HG03095 (cell line): ENCODE data around the gene ALDH5A1.
"Not testable (repeated sequence)": the region's sequence is repeated elsewhere in the genome, so short reads cannot be mapped to it uniquely, and the experiment has no call there.

ENCODE experiments used
- ATAC-seq: cut with Tn5 transposase; IDR thresholded peaks from one replicate; pipeline ENCODE4 v1.9.1; 2021; ENCODE audit warnings: moderate library complexity; ENCODE audit not compliant: unreplicated experiment

The ALDH5A1 gene

DNA sequence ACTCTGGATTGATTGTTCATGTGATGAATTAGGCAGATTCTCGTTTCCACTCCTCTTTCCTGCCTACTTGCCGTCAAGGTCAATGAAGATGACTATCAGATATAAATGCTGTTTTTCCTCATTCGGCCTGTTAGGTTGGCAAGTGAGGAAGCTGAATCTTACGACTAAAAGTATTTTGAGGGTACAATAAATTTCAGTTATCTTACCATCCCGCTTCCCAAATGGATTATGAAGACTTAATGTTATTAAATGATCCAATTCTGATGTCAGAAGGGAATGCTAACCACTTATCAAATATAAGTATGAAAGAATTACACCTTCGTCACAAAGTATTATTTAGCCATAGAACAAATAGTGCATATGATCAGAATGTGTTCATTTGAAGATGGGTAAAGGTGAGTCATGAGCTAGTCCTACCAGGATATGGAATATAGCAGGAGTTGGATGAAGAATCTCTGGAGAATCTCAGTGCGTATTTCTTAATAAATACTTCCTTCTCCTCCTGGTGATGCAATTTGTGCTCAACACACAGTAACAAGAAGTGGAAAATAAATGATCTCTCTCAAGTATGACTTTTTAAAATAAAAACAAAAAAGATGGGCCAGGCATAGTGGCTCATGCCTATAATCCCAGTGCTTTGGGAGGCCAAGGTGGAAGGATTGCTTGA, 10.0 kb upstream of the ALDH5A1 start:
- no peak for ATAC-seq

DNA sequence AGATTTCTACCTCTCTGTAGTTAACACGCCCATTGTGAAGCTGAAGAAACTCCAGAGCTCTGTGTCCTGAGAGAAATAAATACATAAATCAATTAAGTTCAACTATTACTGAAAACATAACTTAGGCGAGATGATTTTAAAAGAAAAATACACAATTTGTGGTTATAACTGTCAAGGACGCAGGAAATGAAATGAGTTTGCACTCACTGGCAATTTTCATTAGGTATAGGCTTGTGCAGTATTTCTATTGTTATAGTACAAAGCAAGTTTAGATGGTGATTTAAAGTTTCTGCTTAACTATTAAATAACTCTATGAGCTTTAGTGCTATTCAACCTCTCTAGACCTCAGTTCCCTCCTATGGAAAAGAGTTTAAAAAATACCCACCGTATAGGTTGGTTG, 8.7 kb upstream of the ALDH5A1 start:
- ATAC-seq: no peak

DNA sequence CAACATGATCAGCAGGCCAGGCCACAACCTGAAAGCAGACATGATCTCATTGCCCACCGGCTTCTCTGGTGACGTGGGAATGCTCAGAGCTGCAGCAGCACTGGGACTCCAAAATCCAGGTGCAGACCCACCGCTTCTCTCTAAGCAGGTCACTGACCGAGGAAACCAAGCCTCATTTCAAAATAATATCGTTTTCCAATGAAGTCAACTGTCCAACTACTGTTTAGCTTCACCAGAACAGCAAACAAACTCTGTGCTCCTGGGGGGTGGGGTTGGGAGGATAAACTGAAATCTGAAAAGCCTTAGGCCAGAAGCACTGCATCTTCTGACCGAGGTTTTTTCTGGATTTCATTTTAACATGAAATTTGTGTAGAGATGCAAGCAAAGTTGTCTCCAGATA, 5.3 kb upstream of the ALDH5A1 start, which contains the start of gene GPLD1:
Gene GPLD1 (minus strand): TSS at position 109 of the 400 bp plus-strand sequence. CDS start 67 bp downstream, at position 42.
- no peak for ATAC-seq

GRCh38 chr6:24489881-24490280, 4.9 kb upstream of the ALDH5A1 start:
- ATAC-seq: no peak

GRCh38 chr6:24490948-24491347, 3.8 kb upstream of the ALDH5A1 start:
- ATAC-seq: no peak

DNA sequence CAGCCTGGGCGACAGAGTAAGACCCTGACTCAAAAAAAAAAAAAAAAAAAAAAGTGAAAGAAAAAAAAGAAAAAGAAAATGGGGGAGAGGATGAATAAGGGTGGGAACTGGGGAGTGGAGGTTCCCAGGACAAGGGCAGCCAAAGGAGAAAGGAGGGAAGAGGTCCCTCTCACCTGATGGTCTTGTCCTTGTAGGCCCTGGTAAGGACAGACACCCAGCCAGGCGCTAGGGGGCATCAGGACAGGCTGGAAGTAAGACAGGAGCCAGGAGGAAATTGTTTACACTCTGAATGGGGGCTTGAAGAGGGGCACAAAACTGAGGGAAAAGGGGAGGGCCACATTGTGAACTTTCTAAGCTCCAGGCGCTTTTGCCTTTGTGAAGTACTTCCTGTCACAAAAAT, 2.3 kb upstream of the ALDH5A1 start:
- no peak for ATAC-seq

GRCh38 chr6:24493945-24494820, 586 bp upstream of the ALDH5A1 start:
- no peak for ATAC-seq

GRCh38 chr6:24497254-24497970, 2.6 kb downstream of the ALDH5A1 start:
- no peak for ATAC-seq

DNA sequence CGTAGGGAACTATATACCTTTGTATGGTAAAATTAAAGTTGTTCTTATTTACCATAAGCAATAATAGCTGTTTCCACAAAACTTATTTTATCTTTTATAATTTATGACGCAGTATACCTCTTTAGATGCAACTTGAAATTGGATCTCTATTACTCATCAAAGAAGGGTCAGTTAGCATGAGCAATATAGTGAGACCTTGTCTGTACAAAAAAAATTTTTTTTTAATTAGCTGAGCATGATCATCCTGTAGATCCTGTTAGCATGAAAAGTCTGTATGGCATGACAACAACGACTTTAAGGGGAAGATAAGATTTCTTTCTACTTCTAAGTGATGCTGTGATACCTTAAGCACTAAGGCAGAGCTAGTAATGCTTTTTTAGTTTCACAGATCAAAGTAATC, 5.9 kb downstream of the ALDH5A1 start:
- ATAC-seq: no peak

DNA sequence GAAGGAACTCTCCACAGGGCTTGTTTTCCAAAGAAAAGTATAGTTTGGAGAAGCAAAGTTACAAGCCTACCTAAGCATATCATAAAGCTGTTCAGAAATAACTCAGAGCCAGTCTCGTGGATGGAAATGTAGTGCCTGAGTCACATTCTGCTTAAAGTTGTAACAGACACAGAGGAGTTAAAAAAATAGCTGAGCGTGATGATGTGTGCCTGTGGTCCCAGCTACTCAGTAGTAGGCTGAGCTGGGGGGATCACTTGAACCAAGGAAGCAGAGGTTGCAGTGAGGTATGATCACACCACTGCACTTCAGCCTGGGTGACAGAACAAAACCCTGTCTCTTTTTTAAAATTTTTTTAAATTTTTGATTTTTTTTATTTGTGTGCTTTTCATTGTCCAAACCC, 6.6 kb downstream of the ALDH5A1 start:
- no peak for ATAC-seq

GRCh38 chr6:24501914-24502313, 7.1 kb downstream of the ALDH5A1 start:
- no peak for ATAC-seq

DNA sequence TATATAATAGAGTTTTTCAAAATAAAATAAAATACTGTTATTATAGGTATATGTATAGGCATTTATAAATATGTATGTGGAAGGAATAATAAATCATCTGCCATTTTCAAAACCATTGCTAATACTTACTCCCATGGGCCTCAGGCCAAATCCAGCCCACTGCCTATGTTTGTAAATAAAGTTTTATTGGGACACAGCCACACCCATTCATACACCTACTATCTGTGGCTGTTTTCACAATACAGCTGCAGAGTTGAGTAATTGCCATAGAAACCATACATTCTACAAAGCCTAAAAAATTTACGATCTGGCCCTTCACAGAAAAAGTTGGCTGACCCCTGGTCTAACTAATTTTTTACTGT, 9.5 kb downstream of the ALDH5A1 start:
- no peak for ATAC-seq

DNA sequence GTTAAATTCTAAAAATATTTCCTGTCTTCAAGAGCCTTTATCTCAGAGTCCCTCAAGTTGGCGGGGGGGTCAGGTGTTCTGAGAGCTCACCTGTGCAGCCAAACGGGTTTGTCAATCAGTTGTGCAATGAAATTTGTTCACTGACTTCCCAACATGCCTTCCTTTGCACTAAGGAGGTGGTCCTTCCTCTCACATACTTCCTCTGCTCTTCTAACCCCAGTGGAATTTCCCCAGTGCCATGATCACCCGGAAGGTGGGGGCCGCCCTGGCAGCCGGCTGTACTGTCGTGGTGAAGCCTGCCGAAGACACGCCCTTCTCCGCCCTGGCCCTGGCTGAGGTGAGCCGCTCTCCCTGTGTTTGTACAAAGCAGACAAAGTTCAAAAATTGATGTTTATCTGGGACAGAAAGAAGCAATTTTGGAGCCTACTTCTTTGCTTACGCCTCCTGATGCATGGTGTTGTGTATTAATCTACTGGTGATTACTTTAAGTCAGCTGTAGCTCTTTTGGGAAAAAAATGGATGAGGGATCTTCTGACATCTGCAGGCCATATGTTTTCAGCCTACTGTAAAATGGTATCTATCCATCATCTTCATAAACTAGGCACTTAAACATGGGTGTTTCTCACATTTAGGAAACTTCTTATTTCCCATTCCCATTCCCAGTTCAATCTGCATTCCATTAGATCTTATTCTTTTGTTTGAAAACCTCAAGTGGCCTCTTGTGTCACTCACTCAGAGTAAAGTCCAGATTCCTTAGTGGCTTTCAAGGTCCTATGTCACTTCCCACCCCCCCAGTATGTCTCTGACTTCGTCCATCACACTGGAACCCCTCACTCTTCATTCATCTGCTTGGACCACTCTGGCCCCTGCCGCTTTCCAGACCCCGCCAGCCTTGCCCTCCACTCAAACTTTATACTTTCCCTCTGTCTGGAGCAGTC, 10.1 kb downstream of the ALDH5A1 start:
- ATAC-seq: no peak

GRCh38 chr6:24506814-24507520, 12.2 kb downstream of the ALDH5A1 start:
- ATAC-seq: no peak

DNA sequence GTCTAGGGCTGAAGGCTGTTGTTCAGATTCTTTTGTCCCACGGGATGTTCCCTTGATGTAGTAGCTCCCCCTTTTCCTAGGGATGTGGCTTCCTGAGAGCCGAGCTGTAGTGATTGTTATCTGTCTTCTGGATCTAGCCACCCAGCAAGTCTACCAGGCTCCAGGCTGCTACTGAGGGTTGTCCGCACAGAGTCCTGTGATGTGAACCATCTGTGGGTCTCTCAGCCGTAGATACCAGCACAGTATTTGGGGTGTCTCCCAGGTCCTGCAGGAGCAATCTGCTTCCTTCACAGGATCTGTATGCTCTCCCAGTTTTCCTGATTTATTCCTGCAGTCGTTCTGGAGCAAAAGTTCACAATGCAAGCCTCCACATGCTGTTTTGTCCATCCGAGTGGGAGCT, 17.2 kb downstream of the ALDH5A1 start:
- not testable (repeated sequence) for ATAC-seq

- ATAC-seq: no peak
These were observed 18.8 kb downstream of the ALDH5A1 start for GRCh38 chr6:24513602-24514001.

DNA sequence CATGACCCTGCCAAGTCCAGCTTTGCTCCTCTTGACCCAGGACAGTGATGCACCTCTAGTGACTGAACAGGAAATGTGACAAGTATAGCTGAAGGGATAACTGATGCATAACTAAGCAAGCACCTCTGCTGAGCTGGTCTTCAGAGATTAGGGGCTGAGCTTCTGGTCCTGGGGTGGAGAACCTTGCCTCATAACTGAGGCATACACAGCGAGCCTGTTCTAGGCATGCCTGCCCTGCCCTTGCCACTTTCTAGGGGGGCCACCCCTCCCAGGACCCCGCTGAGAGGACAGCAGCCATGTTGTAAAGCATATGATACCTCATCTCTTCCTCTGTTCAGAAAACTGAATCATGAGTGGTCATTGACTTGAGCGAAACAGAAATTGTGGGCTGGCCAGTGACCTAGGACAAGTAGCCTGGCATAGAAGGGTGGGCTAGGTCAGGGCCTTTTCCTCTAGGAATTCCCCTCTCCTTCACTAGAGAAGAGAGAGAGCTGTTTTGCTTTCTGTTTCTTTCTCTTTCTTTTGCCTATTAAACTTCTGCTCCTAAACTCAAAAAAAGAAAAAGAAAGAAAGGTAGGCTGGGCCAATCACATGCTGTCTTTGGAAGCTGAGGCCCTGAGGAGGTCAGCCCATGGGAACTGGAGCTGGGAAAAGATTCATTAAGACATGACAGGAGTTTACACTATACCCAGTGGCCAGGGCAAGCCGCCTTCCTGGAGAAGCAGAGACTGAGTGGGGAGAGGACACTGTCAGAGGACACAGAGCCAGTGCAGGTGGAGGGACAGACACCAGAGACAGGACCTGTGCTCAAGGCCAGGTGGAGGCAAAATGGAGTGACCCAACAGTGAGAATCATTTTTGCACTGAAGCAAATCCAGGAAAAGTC, 23.1 kb downstream of the ALDH5A1 start:
- peak; percentile 80 for ATAC-seq

GRCh38 chr6:24520929-24521546, 26.3 kb downstream of the ALDH5A1 start:
- ATAC-seq: peak; percentile 44
